CD4-positive, alpha-beta T cell treated with Interleukin-6 at 100 ng/mL for 8 hours (primary cell): ENCODE results near the gene NFKB2.
A peak's percentile ranks its signal among the peaks of the same experiment; 100 is the strongest.

ENCODE experiments used
- DNase-seq: peaks from one replicate; pipeline ENCODE4 v3.0.0-alpha.2; 2020; ENCODE audit warnings: mixed read lengths, low spot score

The NFKB2 gene

GRCh38 chr10:102394801-102395399 is 605 bp upstream of the NFKB2 start:
- DNase-seq, result no peak

- DNase-seq, result no peak
These were observed 779 bp downstream of the NFKB2 start for GRCh38 chr10:102396317-102396650.

- no peak for DNase-seq
These were observed 1.2 kb downstream of the NFKB2 start for GRCh38 chr10:102396730-102397151.

GRCh38 chr10:102397222-102398171 is 2.0 kb downstream of the NFKB2 start:
- DNase-seq, result no peak

- DNase-seq, result no peak
These were observed 2.9 kb downstream of the NFKB2 start for GRCh38 chr10:102398172-102399020.

GRCh38 chr10:102399217-102400021 is 3.9 kb downstream of the NFKB2 start:
- peak; percentile 84 for DNase-seq

- no peak for DNase-seq
These were observed 4.6 kb downstream of the NFKB2 start for GRCh38 chr10:102400076-102400475.

GRCh38 chr10:102400598-102401341 is 5.3 kb downstream of the NFKB2 start:
- no peak for DNase-seq

GRCh38 chr10:102401342-102401654 is 5.8 kb downstream of the NFKB2 start:
- DNase-seq, result no peak

- DNase-seq, result no peak
These were observed 6.4 kb downstream of the NFKB2 start for GRCh38 chr10:102401735-102402511.

- no peak for DNase-seq
These were observed 7.0 kb downstream of the NFKB2 start for GRCh38 chr10:102402512-102402896.

- DNase-seq, result no peak
These were observed 7.6 kb downstream of the NFKB2 start for GRCh38 chr10:102403115-102403514.

GRCh38 chr10:102404361-102405107 is 9.0 kb downstream of the NFKB2 start:
- DNase-seq, result no peak

- DNase-seq, result no peak
These were observed 9.6 kb downstream of the NFKB2 start for GRCh38 chr10:102405108-102405571.

- no peak for DNase-seq
These were observed 10.1 kb downstream of the NFKB2 start for GRCh38 chr10:102405632-102406031.

GRCh38 chr10:102406815-102407214 is 11.3 kb downstream of the NFKB2 start:
- DNase-seq, result no peak

GRCh38 chr10:102407425-102408130 is 12.1 kb downstream of the NFKB2 start:
- DNase-seq, result no peak

- no peak for DNase-seq
These were observed 12.7 kb downstream of the NFKB2 start for GRCh38 chr10:102408131-102408727.
